ENCODE measurements around the gene HRG. TPM values are rescaled to one million over a fixed set of nuclear protein-coding genes. Genes with fewer than 3 reads are reported as not detected.
"Not testable (repeated sequence)": the region's sequence is repeated elsewhere in the genome, so short reads cannot be mapped to it uniquely, and the experiment has no call there.

HRG gene
- total RNA-seq, 1 donor from 2014 or later = not detected

- no peaks in the 10 kb centered on the region for H3K4me1 ChIP-seq
- intact Hi-C loops (cut with DNase I) = no loop called here
- H3K4me3 ChIP-seq = no peak overlapping the region
- H3K36me3 ChIP-seq = no peaks in the 10 kb centered on the region
- H3K27ac ChIP-seq = no peak overlapping the region
- no peak for ATAC-seq
- no peaks in the 10 kb centered on the region for H3K27me3 ChIP-seq
- no peak for DNase-seq
- TF ChIP-seq, protein P1, sequence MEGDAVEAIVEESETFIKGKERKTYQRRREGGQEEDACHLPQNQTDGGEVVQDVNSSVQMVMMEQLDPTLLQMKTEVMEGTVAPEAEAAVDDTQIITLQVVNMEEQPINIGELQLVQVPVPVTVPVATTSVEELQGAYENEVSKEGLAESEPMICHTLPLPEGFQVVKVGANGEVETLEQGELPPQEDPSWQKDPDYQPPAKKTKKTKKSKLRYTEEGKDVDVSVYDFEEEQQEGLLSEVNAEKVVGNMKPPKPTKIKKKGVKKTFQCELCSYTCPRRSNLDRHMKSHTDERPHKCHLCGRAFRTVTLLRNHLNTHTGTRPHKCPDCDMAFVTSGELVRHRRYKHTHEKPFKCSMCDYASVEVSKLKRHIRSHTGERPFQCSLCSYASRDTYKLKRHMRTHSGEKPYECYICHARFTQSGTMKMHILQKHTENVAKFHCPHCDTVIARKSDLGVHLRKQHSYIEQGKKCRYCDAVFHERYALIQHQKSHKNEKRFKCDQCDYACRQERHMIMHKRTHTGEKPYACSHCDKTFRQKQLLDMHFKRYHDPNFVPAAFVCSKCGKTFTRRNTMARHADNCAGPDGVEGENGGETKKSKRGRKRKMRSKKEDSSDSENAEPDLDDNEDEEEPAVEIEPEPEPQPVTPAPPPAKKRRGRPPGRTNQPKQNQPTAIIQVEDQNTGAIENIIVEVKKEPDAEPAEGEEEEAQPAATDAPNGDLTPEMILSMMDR (IDR thresholded peaks at IDR 0.05) = no peak
- no peaks in the 10 kb centered on the region for H3K9me3 ChIP-seq
Measured at GRCh38 chr3:186678604-186679003, 12.8 kb downstream of the HRG start.

GRCh38 chr3:186679151-186679550 lies 13.3 kb downstream of the HRG start:
- TF ChIP-seq, protein P1 (IDR thresholded peaks at IDR 0.05) = no peak
- intact Hi-C loops (cut with DNase I) = no loop called here
- no peaks in the 10 kb centered on the region for H3K36me3 ChIP-seq
- no peak for ATAC-seq
- no peak for DNase-seq
- no peaks in the 10 kb centered on the region for H3K9me3 ChIP-seq
- no peaks in the 10 kb centered on the region for H3K4me1 ChIP-seq
- no peak overlapping the region for H3K27ac ChIP-seq
- no peak overlapping the region for H3K4me3 ChIP-seq
- no peaks in the 10 kb centered on the region for H3K27me3 ChIP-seq

DNA sequence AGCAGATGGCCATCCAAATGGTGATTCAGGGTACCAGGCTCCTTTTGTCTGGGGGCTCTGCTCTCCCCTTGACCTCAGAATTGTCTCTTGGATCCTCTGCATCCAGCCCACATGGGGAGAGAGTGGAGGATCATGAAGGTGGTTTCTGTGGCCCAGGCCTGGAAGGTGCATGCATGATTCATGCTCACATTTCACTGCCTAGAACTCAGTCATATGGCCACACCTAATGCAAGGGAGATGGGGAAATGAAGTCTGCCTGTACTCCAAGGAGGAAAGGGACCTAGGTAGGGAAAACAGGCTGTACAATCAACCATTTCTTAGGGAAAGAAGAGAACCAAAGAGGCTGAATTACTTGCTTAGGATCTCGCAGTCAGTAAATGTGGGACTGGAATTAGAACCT lies 15.1 kb downstream of the HRG start:
- H3K27me3 ChIP-seq = no peaks in the 10 kb centered on the region
- H3K4me3 ChIP-seq = no peak overlapping the region
- H3K9me3 ChIP-seq = no peaks in the 10 kb centered on the region
- H3K4me1 ChIP-seq = no peaks in the 10 kb centered on the region
- no peaks in the 10 kb centered on the region for H3K36me3 ChIP-seq
- TF ChIP-seq, protein P1 (IDR thresholded peaks at IDR 0.05) = no peak
- DNase-seq = no peak
- ATAC-seq = no peak
- no peak overlapping the region for H3K27ac ChIP-seq
- intact Hi-C loops (cut with DNase I) = no loop called here

GRCh38 chr3:186682812-186683211 lies 17.0 kb downstream of the HRG start:
- Histone ChIP-seq H3K4me1 (no peaks in the 10 kb centered on the region), H3K4me3 (no peak overlapping the region), H3K9me3 (no peaks in the 10 kb centered on the region), H3K27me3 (no peaks in the 10 kb centered on the region), H3K27ac (no peak overlapping the region), H3K36me3 (no peaks in the 10 kb centered on the region)
- intact Hi-C loops (cut with DNase I) = no loop called here
- TF ChIP-seq, protein P1 (IDR thresholded peaks at IDR 0.05) = no peak
- DNase-seq = no peak
- ATAC-seq = no peak

DNA sequence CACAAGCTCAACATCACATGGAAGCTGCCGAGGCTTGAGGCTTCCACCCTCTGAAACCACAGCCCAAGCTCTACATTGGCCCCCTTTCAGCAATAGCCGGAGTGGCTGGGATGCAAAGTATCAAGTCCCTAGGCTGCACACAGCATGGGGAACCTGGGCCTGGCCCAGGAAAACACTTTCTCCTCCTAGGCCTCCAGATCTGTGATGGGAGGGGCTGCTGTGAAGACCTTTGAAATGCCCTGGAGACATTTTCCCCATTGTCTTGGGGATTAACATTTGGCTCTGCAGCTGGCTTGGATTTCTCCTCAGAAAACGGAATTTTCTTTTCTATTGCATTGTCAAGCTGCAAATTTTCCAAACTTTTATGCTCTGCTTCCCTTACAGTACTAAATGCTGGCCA lies 18.2 kb downstream of the HRG start:
- TF ChIP-seq, protein P1 (IDR thresholded peaks at IDR 0.05) = no peak
- ATAC-seq (no peak), DNase-seq (no peak)
- intact Hi-C loops (cut with DNase I) = no loop called here
- H3K4me1 ChIP-seq = no peaks in the 10 kb centered on the region
- H3K36me3 ChIP-seq = no peaks in the 10 kb centered on the region
- no peaks in the 10 kb centered on the region for H3K9me3 ChIP-seq
- no peak overlapping the region for H3K27ac ChIP-seq
- no peak overlapping the region for H3K4me3 ChIP-seq
- H3K27me3 ChIP-seq = no peaks in the 10 kb centered on the region

- DNase-seq; H3K36me3 ChIP-seq; H3K27me3 ChIP-seq; ATAC-seq; intact Hi-C loops (cut with DNase I); H3K4me3 ChIP-seq; H3K4me1 ChIP-seq; H3K27ac ChIP-seq; H3K9me3 ChIP-seq: not testable (repeated sequence)
Measured at GRCh38 chr3:186686475-186686874, 20.7 kb downstream of the HRG start.

Measured in upper lobe of right lung (tissue), 1 donor.